Stimulated activated naive CD8-positive, alpha-beta T cell treated with anti-CD3 and anti-CD28 coated beads, Interleukin-15, amount 100 ng/mL, for 72 hours (primary cell): ENCODE results near the gene MAP3K21.

Source experiments
- ATAC-seq: fragments of 150-1000 bp; cut with Tn5 transposase; 2 replicates; pipeline ENCODE4 v1.10.0; 2021; ENCODE audit warnings: mild to moderate bottlenecking, moderate library complexity
- DNase-seq, 2 donors: peaks; one replicate each; pipeline ENCODE4 v3.0.0; 2021 to 2022
- H3K27ac Mint-ChIP-seq, 2 donors: one replicate each; pipeline ENCODE4 v1.8.0; 2022; ENCODE audit warnings: mild to moderate bottlenecking in 2 of 2, mixed read lengths in 2 of 2, moderate library complexity in 2 of 2
- H3K27me3 Mint-ChIP-seq: one replicate; pipeline ENCODE4 v1.8.0; 2022; ENCODE audit warnings: mixed read lengths
- H3K4me1 Mint-ChIP-seq: one replicate; pipeline ENCODE4 v1.8.0; 2022; ENCODE audit warnings: mild to moderate bottlenecking, mixed read lengths
- H3K4me3 Mint-ChIP-seq, 2 donors: one replicate each; pipeline ENCODE4 v1.8.0; 2022; ENCODE audit warnings: mild to moderate bottlenecking in 2 of 2, mixed read lengths in 2 of 2, moderate library complexity in 1 of 2
- H3K9me3 Mint-ChIP-seq, 2 donors: one replicate each; pipeline ENCODE4 v1.8.0; 2022; ENCODE audit warnings: mixed read lengths in 2 of 2

Gene MAP3K21

GRCh38 chr1:233364026-233364425, 36.5 kb downstream of the MAP3K21 start:
- Mint-ChIP-seq H3K27ac (no peak overlapping the region), H3K4me3 (no peak overlapping the region), H3K4me1 (no peaks in the 10 kb centered on the region), H3K9me3 (no peaks in the 10 kb centered on the region), H3K27me3 (peaks cover 19% of the 10 kb centered on the region)
- ATAC-seq = no peak
- DNase-seq = no peak

DNA sequence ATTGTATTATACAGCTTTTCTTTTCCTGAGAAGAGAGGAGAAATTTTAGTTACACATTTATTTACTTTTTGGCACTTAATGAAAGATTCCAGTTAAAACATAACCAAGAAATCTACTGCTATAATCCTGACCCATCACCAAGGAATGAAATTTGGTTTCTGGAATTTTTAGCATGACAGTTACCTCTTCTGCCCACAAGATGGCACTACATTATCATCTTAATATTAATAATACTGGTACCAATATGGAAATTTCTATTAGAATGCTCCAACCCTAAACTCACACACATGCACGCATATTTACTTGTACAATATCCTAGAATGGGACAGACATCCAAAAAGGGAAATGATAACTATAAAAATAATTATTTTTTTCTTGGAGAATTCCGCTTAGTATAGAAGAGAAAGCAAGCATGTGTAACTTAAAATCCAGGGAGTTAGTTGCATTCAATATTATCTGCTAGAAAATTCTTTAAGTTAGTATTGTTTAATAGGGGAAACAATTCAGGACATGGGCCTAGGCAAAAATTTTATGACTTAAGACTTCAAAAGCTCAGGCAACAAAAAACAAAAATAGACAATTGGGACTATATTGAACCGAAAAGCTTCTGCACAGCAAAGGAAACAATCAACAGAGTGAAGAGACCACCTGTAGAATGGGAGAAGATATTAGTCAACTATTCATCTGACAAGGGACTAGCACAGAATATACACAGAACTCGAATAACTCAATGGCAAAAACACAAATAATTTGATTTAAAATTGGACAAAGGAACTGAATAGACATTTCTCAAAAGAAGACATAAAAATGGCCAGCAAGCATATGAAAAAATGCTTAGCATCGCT, 37.4 kb downstream of the MAP3K21 start:
- Mint-ChIP-seq H3K4me1 (no peaks in the 10 kb centered on the region), H3K4me3 (no peak overlapping the region), H3K27me3 (peaks cover 19% of the 10 kb centered on the region), H3K9me3 (no peaks in the 10 kb centered on the region), H3K27ac (no peak overlapping the region)
- ATAC-seq (no peak), DNase-seq (no peak)

DNA sequence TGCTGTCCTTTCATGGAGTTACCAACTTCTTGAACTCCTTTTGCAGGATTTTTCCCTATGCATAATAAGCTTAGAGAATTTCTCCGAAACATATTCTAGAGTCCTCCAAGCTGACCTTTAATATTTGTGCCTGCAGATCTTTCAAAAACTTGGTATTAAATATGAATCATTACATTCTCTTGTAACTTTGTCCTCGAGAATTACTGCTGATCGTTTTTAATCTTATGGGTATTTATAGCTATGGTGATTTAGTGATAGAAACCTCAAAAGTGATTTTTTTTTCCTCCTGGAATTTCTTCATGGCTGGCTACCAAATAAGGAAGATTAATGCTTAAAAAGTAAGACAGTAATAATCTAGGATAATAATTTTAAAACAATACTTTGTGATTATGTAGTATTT, 39.1 kb downstream of the MAP3K21 start:
- DNase-seq = no peak
- Mint-ChIP-seq H3K27me3 (peaks cover 19% of the 10 kb centered on the region), H3K4me1 (no peaks in the 10 kb centered on the region), H3K4me3 (no peak overlapping the region), H3K27ac (no peak overlapping the region), H3K9me3 (no peaks in the 10 kb centered on the region)
- no peak for ATAC-seq

GRCh38 chr1:233367057-233367803, 39.7 kb downstream of the MAP3K21 start:
- H3K4me1 Mint-ChIP-seq = no peaks in the 10 kb centered on the region
- H3K9me3 Mint-ChIP-seq = no peaks in the 10 kb centered on the region
- DNase-seq (no peak), ATAC-seq (no peak)
- H3K4me3 Mint-ChIP-seq = no peak overlapping the region
- no peak overlapping the region for H3K27ac Mint-ChIP-seq
- peaks cover 19% of the 10 kb centered on the region for H3K27me3 Mint-ChIP-seq

DNA sequence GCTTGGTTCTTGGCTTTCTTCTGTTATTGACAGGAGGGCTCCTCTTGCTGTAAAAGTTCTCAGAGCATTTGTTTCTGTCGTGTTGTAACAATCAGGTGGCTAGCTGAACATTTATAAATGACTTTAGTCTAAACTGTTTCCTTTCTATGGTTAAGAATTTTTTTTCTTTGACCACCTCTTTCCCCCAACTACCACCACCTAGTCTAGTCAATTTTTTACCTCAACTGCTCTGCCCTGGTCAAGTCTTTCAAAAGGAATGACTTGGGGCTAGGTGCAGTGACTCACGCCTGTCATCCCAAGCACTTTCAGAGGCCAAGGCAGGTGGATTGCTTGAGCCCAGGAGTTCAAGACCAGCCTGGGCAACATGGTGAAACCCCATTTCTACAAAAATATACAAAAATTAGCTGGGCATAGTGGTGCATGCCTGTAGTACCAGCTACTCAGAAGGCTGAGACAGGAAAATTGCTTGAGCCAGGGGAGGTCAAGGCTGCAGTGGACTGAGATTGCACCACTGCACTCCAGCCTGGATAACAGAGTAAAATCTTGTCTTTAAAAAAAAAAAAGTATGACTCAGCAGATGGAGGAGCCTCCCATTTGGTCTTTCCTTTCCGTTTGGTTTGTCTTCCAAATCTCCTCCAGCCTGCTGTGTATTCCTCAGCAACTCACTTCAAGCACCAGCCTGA, 40.7 kb downstream of the MAP3K21 start:
- ATAC-seq = no peak
- no peak for DNase-seq
- peaks cover 19% of the 10 kb centered on the region for H3K27me3 Mint-ChIP-seq

DNA sequence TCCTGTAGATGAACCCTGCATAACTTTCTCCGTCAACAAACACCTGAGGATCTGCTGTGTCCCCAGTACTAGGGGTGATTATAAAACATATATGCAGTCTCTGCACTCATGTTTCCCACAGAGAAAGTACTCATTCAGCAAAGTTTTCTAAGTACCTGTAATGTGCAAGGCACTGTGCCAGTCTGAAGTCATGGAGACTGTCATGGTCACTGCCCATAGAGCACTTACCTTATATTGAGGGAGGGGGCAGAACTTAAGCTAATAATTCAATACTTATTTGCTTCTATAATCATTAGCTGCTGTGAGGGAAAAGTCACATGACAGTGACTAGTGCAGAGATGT, 41.2 kb downstream of the MAP3K21 start:
- Mint-ChIP-seq H3K9me3 (no peaks in the 10 kb centered on the region), H3K27me3 (peaks cover 17% of the 10 kb centered on the region), H3K27ac (no peak overlapping the region), H3K4me3 (no peak overlapping the region), H3K4me1 (no peaks in the 10 kb centered on the region)
- DNase-seq = no peak
- ATAC-seq = no peak

More for the DNA sequence above, 40.7 kb downstream of the MAP3K21 start:
- Mint-ChIP-seq H3K27ac (peak overlapping the region in 1 of 2 donors; percentile 23), H3K9me3 (no peaks in the 10 kb centered on the region), H3K4me3 (no peak overlapping the region), H3K4me1 (no peaks in the 10 kb centered on the region)

DNA sequence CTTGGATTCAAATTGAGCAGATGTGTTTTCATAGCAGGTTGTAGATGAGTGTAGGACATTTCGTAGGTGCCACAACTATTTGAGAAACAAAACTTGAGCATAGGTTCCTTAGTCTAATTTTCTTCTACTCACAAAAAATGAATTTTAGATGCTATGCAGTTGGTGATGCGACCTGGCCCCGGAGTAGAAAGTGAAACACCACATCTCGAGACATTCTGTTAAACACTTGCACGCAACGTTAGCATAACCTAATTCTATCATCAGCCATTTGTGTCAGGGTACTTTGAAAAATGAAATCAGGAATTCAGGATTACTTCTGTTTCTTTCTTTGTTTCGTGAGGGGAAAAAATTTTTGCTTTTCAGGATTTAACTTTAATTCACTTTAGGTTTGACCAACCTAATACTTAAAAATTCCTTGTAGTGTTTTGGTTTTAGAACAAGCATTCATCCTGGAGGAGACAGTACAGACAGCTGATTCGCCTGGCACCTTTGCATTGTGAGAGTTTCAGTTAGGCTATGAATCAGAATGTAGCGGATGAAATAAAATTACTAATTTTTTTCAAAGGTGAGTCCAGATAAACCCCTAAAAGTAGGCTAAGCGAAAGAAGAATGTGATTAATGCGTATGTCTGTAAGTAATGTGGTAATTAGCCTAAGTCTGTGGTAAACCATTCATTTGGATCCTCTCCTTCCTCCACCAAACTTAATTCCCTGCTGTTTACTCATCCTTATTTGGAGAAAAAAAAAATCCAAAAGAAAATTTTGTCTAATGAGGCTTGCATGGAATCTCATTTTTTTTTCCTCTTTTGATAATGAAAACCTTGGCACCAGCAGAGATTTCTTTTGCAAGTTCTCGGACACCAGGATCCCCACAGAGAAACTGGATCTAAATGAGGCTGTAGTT, 44.9 kb downstream of the MAP3K21 start:
- DNase-seq = no peak
- Mint-ChIP-seq H3K27ac (peak overlapping the region in 1 of 2 donors; percentile 5), H3K4me3 (no peak overlapping the region), H3K9me3 (no peaks in the 10 kb centered on the region), H3K27me3 (no peaks in the 10 kb centered on the region), H3K4me1 (no peaks in the 10 kb centered on the region)
- no peak for ATAC-seq

- H3K4me3 Mint-ChIP-seq = no peak overlapping the region
- no peaks in the 10 kb centered on the region for H3K4me1 Mint-ChIP-seq
- no peaks in the 10 kb centered on the region for H3K27me3 Mint-ChIP-seq
- H3K27ac Mint-ChIP-seq = no peak overlapping the region
- ATAC-seq = no peak
- no peak for DNase-seq
- H3K9me3 Mint-ChIP-seq = no peaks in the 10 kb centered on the region
Observed at GRCh38 chr1:233373226-233373625, 45.7 kb downstream of the MAP3K21 start.

- Mint-ChIP-seq H3K4me1 (no peaks in the 10 kb centered on the region), H3K27me3 (no peaks in the 10 kb centered on the region), H3K27ac (no peak overlapping the region), H3K9me3 (no peaks in the 10 kb centered on the region), H3K4me3 (no peak overlapping the region)
- ATAC-seq (no peak), DNase-seq (no peak)
Observed at GRCh38 chr1:233375653-233376052, 48.1 kb downstream of the MAP3K21 start.

- Mint-ChIP-seq H3K9me3 (no peaks in the 10 kb centered on the region), H3K27ac (no peak overlapping the region), H3K4me1 (no peaks in the 10 kb centered on the region), H3K27me3 (no peaks in the 10 kb centered on the region), H3K4me3 (no peak overlapping the region)
- ATAC-seq = no peak
- DNase-seq = no peak
Observed at GRCh38 chr1:233376382-233377110, 49.0 kb downstream of the MAP3K21 start.

- ATAC-seq = no peak
- Mint-ChIP-seq H3K9me3 (no peaks in the 10 kb centered on the region), H3K4me1 (no peaks in the 10 kb centered on the region), H3K4me3 (no peak overlapping the region), H3K27ac (no peak overlapping the region), H3K27me3 (no peaks in the 10 kb centered on the region)
- no peak for DNase-seq
Observed at GRCh38 chr1:233379869-233380438, 52.4 kb downstream of the MAP3K21 start.

DNA sequence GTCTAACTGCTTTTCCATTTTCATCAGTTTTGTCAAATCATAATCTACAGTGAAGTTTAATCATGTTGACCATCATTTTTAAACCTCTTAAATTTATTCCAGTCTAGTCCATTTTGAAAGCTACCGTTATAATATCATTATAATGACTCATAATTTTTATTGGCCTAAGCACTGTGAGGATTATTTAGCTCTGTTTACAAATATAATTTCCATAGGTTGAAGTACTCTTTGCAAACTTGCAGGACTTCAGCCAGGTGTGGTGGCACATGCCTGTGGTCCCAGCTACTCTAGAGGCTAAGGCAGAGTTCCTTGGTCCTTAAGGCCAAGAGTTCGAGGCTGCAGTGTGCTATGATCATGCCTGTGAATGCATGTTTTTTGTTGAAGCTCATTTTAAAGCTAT, 54.3 kb downstream of the MAP3K21 start:
- DNase-seq = no peak
- Mint-ChIP-seq H3K27ac (no peak overlapping the region), H3K4me1 (no peaks in the 10 kb centered on the region), H3K27me3 (no peaks in the 10 kb centered on the region), H3K9me3 (no peaks in the 10 kb centered on the region), H3K4me3 (no peak overlapping the region)
- ATAC-seq = no peak

DNA sequence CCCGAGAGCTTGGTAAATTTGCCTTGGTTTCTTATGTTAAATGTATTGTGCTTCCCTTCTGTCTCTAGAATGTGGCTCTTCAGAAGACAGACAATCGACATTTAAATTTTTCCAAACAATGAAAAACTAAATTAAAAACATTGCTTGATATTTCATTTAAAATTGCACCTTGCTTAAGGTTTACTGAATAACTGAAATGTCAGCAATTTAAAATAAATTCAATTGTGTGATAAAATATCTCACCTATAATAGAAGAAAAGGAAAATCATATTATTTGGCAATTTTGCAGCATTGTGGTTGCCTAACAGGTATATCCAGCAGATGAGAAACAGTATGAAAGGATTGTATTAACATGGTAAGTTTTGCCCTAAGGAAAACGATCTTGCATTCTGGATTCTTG, 56.5 kb downstream of the MAP3K21 start:
- no peak overlapping the region for H3K27ac Mint-ChIP-seq
- no peaks in the 10 kb centered on the region for H3K9me3 Mint-ChIP-seq
- ATAC-seq (no peak), DNase-seq (no peak)
- no peaks in the 10 kb centered on the region for H3K4me1 Mint-ChIP-seq
- H3K4me3 Mint-ChIP-seq = no peak overlapping the region
- peaks cover under 1% of the 10 kb centered on the region for H3K27me3 Mint-ChIP-seq

DNA sequence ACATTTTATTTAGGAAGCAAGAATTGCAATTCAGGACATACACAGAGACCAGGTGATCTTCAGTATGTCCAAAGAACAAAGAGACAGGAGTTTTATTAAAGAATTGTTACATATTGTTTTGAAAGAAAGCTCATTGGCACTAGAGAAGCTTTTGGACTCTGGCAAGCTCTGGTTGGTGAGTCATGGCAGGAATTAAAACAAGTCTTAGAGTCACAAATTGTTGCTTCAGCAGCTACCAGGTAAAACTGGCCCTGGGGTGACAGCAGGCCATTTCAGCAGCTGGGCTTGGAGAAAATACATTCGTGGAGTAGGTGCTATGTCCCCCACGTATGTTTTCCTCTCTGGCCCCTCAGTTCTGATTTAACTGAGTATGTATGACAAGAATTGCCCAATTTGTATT, 58.8 kb downstream of the MAP3K21 start:
- Mint-ChIP-seq H3K9me3 (no peaks in the 10 kb centered on the region), H3K4me1 (no peaks in the 10 kb centered on the region), H3K27ac (no peak overlapping the region), H3K27me3 (peaks cover 18% of the 10 kb centered on the region), H3K4me3 (no peak overlapping the region)
- ATAC-seq = no peak
- no peak for DNase-seq
